Caco-2 (cell line): ENCODE results near the gene TRAF3. TPM values are rescaled to one million over a fixed set of nuclear protein-coding genes. Genes with fewer than 3 reads are reported as not detected.
A peak's percentile ranks its signal among the peaks of the same experiment; 100 is the strongest.

ENCODE experiments used
- BruUV-seq: library from RNA; stranded (reverse); fragments of 400-500 nt; replicated peaks from 2 replicates; lab custom pipeline; 2021; lab: Mats Ljungman, UMichigan
- CTCF ChIA-PET: fragments of 300-600 bp; sonication (Branson Sonifier 250); formaldehyde crosslinking; loops from one replicate; lab custom pipeline; 2022; ENCODE audit warnings: antibody characterized with exemption; lab: Charles Lee
- POLR2A ChIA-PET: fragments of 300-600 bp; sonication (Branson Sonifier 250); formaldehyde crosslinking; loops from one replicate; lab custom pipeline; 2022; ENCODE audit warnings: antibody characterized with exemption; lab: Charles Lee
- DNase-seq, 2 experiments: peaks; one replicate each; pipeline versions ENCODE4 v3.0.0 to v3.0.0-alpha.2; 2020 to 2022
- H3K27me3 ChIP-seq: replicated peaks from 2 replicates; pipeline ENCODE4 v1.6.0; 2011; ENCODE audit warnings: low read length; ENCODE audit not compliant: control insufficient read depth, insufficient read depth
- H3K36me3 ChIP-seq: 2 replicates; pipeline ENCODE4 v1.5.1; 2011; ENCODE audit warnings: low read length; ENCODE audit not compliant: control insufficient read depth, insufficient read depth
- H3K4me1 ChIP-seq: fragments of 250-450 bp; sonication (Bioruptor Pico); 2 replicates; pipeline ENCODE4 v1.5.1; 2020; ENCODE audit warnings: mild to moderate bottlenecking
- H3K4me3 ChIP-seq: 2 replicates; pipeline ENCODE4 v1.5.1; 2011; ENCODE audit warnings: low read depth, mild to moderate bottlenecking, control low read depth, low read length
- H3K9me3 ChIP-seq: fragments of 250-450 bp; sonication (Bioruptor Pico); 2 replicates; pipeline ENCODE4 v1.5.1; 2020; ENCODE audit warnings: mild to moderate bottlenecking, moderate library complexity
- H3K27ac Mint-ChIP-seq: one replicate; pipeline ENCODE4 v1.8.0; 2022; ENCODE audit warnings: mixed read lengths; ENCODE audit not compliant: unreplicated experiment
- H3K27me3 Mint-ChIP-seq: one replicate; pipeline ENCODE4 v1.8.0; 2022; ENCODE audit warnings: mixed read lengths; ENCODE audit not compliant: insufficient read depth, unreplicated experiment
- H3K36me3 Mint-ChIP-seq: one replicate; pipeline ENCODE4 v1.8.0; 2022; ENCODE audit warnings: mild to moderate bottlenecking, mixed read lengths; ENCODE audit not compliant: insufficient read depth, unreplicated experiment
- H3K4me1 Mint-ChIP-seq: one replicate; pipeline ENCODE4 v1.8.0; 2022; ENCODE audit warnings: low read depth, mixed read lengths; ENCODE audit not compliant: unreplicated experiment
- H3K4me3 Mint-ChIP-seq: one replicate; pipeline ENCODE4 v1.8.0; 2022; ENCODE audit warnings: mild to moderate bottlenecking, moderate library complexity, mixed read lengths; ENCODE audit not compliant: unreplicated experiment
- H3K9me3 Mint-ChIP-seq: one replicate; pipeline ENCODE4 v1.8.0; 2022; ENCODE audit warnings: mixed read lengths; ENCODE audit not compliant: unreplicated experiment
- CTCF ChIP-seq, 2 experiments: fragments of 200-600 bp in 1 of 2; IDR thresholded peaks; 1 replicate in 1 of 2; 2 replicates in 1 of 2; pipeline versions ENCODE4 v1.5.1 to v1.8.0; 2011 to 2022; ENCODE audit warnings: antibody characterized with exemption in 1 of 2, control low read depth in 1 of 2, inconsistent platforms in 1 of 2, low read depth in 1 of 2, low read length in 1 of 2, mild to moderate bottlenecking in 1 of 2, moderate library complexity in 1 of 2; ENCODE audit not compliant: insufficient read depth in 1 of 2, severe bottlenecking in 1 of 2, unreplicated experiment in 1 of 2
- intact Hi-C: fragments of 100-400 bp; cut with micrococcal nuclease; formaldehyde crosslinking; loops from one replicate; pipeline ENCODE4 v1.10.0; 2022; ENCODE audit not compliant: unreplicated experiment
- total RNA-seq: library from RNA; stranded (reverse); gene quantifications from 2 replicates; pipeline ENCODE4 v1.2.3, GENCODE V29; 2022

TRAF3 gene
- total RNA-seq, 1 experiment from 2014 or later = 16.6 TPM

DNA sequence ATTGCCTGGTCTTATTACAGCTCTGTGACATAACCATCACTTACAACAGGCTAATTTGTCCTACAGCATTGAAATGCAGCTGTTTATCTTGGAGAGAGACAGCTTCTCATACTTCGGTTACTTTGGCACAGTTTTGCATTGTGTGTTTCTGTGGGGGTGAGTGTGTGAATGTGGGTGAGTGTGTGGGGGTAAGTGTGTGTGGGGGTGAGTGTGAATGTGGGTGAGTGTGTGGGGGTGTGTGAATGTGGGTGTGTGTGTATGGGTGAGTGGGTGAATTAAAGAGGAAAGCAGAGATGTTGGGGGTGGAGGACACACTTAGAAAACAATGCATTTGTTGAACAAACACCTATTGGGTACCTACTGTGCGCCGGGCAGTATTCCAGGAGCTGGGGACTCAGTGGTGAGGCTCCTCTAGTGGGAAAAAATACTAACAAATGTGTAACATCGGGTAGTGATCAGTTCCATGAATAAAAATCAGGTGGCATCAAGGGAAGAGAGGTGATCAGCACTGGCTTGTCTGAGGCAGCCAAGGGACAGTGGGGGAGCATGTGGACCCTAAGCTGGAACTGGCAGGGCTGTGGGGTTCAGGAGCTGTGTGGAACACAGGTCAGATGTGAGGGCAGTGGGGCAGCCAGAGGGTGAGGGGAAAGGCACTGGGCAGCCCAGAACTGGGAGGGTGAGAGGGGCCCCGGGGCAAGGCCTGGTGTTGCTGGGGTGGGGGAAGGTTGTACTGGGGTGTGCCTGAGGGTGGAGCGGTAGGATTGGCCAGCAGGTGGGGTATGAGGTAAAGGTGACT, 101.1 kb downstream of the TRAF3 start:
- peaks cover 12% of the 10 kb centered on the region for H3K4me1 Mint-ChIP-seq
- no peak overlapping the region for H3K4me3 Mint-ChIP-seq
- ChIA-PET CTCF (interaction anchor here (1.2 kb wide), 1 partner anchor 184 kb away, joined by 3 read pairs; no protein-coding TSS in a partner anchor), POLR2A (no interaction called here)
- Histone ChIP-seq H3K36me3 (no peaks in the 10 kb centered on the region), H3K9me3 (no peaks in the 10 kb centered on the region), H3K4me3 (no peak overlapping the region), H3K27me3 (no peaks in the 10 kb centered on the region), H3K4me1 (peaks cover 17% of the 10 kb centered on the region)
- no peaks in the 10 kb centered on the region for H3K27me3 Mint-ChIP-seq
- peaks cover 19% of the 10 kb centered on the region for H3K36me3 Mint-ChIP-seq
- peak in 1 of 2 experiments; percentile 8 for TF ChIP-seq CTCF (IDR thresholded peaks at IDR 0.05; ENCODE audit: insufficient read depth in 1 of 2, low read depth in 1 of 2, low read length in 1 of 2, severe bottlenecking in 1 of 2, unreplicated experiment in 1 of 2)
- intact Hi-C loops = loop anchor here (5.0 to 10.0 kb wide), 2 partner anchors 39 to 104 kb away; partner anchors contain the start of gene TRAF3
- H3K9me3 Mint-ChIP-seq = no peaks in the 10 kb centered on the region
- DNase-seq = peak in 1 of 2 experiments; percentile 43
- no TSS peak for BruUV-seq
- H3K27ac Mint-ChIP-seq = no peak overlapping the region

DNA sequence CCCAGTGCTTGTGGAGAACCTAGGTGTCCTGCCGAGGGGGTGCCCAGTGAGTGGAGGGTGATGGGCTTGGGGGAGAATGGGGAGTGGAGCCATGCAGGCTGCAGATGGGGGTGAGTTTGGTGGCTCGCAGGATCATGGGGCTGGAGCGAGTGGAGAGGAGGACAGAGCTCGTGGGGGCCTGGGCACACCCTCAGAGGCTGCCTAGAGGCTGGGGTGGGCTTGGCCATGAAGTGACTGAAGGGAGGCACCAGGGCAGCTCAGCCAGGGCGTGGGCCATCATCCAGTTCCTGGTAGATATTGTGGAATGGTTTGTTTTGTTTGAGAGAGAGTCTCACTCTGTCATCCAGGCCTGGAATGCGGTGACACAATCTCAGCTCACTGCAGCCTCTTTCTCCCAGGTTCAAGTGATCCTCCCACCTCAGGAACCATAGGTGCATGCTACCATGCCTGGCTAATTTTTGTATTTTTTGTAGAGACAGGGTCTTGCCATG, 101.8 kb downstream of the TRAF3 start:
- Histone ChIP-seq H3K27me3 (no peaks in the 10 kb centered on the region), H3K36me3 (no peaks in the 10 kb centered on the region), H3K4me1 (peaks cover 13% of the 10 kb centered on the region), H3K4me3 (no peak overlapping the region), H3K9me3 (no peaks in the 10 kb centered on the region)
- intact Hi-C loops = loop anchor here (5.0 to 10.0 kb wide), 2 partner anchors 38 to 104 kb away; partner anchors contain the start of gene TRAF3
- ChIA-PET CTCF (interaction anchor here (1.2 kb wide), 1 partner anchor 184 kb away, joined by 3 read pairs; no protein-coding TSS in a partner anchor), POLR2A (interaction anchor here (0.7 kb wide), 1 partner anchor 83 kb away, joined by 3 read pairs; no protein-coding TSS in a partner anchor)
- Mint-ChIP-seq H3K27me3 (no peaks in the 10 kb centered on the region), H3K27ac (no peak overlapping the region), H3K4me1 (peaks cover 7% of the 10 kb centered on the region), H3K36me3 (peaks cover 16% of the 10 kb centered on the region), H3K4me3 (no peak overlapping the region), H3K9me3 (no peaks in the 10 kb centered on the region)
- TF ChIP-seq CTCF (IDR thresholded peaks at IDR 0.05; ENCODE audit: insufficient read depth in 1 of 2, low read depth in 1 of 2, low read length in 1 of 2, severe bottlenecking in 1 of 2, unreplicated experiment in 1 of 2) = no peak
- no TSS peak for BruUV-seq
- DNase-seq = peak; percentile 44 to 47

DNA sequence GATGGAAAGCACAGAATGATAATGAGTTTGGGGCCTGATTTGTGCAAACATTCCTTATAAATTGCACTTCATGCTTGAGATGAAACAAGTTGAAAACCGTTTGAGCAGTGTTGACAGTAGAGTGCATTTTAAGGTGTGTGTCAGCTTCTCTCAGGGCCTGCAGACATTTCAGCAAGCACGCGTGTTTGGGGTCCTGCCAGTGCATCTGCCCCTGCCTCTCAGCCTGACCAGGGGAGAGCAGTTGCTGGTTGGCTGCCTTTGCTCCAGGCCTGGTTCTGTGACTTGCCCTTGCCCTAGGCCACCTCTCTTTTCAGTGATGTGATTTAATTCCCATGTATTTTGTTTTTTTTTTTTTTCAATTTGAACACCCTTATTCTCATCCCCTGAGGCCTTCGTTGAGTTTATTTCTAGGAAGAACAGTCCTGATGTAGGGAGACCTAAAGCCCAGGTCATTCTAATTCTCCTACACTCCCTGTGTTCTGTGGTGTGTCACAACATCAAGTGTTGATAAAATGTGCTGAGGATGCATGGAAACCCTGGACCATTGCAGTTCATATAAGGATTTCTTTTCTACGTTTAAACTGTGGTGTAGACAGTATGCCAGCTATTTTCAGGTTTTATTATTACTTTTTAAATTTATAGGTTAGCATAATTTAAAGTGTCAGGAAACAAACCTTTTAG, 105.1 kb downstream of the TRAF3 start:
- POLR2A ChIA-PET = no interaction called here
- Histone ChIP-seq H3K9me3 (no peaks in the 10 kb centered on the region), H3K4me1 (peaks cover 9% of the 10 kb centered on the region), H3K27me3 (no peaks in the 10 kb centered on the region), H3K4me3 (no peak overlapping the region), H3K36me3 (no peaks in the 10 kb centered on the region; the same call in 1 of the 2 replicates)
- CTCF ChIA-PET = no interaction called here
- Mint-ChIP-seq H3K4me3 (no peak overlapping the region), H3K9me3 (no peaks in the 10 kb centered on the region), H3K4me1 (no peaks in the 10 kb centered on the region), H3K27ac (no peak overlapping the region), H3K36me3 (peaks cover 6% of the 10 kb centered on the region), H3K27me3 (no peaks in the 10 kb centered on the region)
- no peak for TF ChIP-seq CTCF (IDR thresholded peaks at IDR 0.05; ENCODE audit: insufficient read depth in 1 of 2, low read depth in 1 of 2, low read length in 1 of 2, severe bottlenecking in 1 of 2, unreplicated experiment in 1 of 2)
- no TSS peak for BruUV-seq
- intact Hi-C loops = no loop called here
- DNase-seq = no peak
